ENCODE data around the gene RNF44.

RNF44 gene

DNA sequence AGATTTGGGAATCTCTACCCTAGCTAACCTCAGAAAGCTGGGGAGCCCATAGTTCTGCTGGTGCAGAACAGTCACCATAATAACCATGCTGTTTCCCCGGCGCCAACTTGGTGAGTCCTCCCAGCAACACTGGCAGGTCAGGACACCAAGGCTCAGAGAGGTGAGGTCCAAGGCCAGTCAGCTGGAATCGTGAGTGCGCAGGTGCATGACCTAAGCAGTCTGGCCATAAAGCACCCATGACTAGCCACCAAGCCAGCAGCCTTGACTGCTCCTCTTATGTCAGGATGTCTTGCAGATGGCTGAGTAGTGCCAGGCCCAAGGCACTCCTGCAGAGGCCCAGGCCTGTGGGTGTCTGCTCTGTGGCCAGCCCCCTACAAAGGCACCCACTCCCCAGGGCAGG lies 2.6 kb downstream of the RNF44 start:
- DNase-seq (ENCODE audit: low spot score), result no peak

DNA sequence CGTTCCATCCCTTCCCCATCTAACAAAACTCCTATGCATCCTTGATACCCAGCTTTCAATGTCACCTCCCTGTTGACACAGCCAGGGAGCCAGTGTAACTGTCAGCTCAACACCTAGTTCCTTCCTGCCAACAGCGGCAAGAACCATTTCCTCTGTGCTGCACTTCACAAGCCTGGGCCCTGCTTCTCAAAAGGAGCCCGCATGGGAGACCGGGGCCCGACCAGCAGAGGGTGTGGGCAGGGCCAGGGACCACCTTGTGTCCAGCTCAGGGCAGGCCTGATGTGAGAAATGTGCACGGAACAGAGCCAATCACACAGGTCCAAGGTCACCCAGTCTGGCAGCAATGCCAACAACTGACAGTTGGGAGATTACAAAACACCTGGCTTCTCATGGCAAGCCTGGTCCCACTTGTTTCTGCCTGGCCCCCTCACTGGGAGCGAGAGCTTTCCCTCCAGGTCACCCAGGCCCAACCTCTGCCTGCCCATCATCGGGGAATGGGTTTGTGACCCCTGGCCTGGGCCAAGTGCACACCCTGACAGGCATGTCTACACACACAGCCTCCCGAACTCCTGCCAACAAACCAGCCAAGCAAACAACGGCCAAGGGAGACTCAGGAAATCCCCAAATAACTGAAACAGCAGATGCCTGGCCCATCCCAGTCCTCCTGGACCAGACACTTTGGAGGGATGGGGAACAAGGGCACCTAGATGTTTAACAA lies 3.1 kb downstream of the RNF44 start:
- no peak for DNase-seq (ENCODE audit: low spot score)

DNA sequence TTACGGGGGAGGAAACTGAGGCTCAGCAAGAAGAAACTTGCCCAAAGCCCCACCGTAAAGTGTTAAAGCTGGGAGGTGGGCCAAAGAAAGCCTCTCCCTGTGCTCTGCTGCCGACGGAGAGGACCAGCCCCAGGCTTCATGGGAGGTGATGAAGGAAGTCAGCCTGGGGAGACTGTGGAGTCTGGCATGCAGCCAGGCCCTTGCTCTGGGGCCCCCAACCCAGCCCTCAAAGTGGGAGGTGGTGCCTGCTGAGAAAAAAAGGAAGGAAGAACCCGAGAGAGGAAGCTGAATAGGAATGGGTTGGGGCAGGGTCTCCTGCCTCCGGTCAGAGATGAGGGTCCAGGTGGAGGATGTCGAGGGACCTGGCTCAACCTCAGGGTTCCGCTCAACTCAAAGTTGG lies 3.8 kb downstream of the RNF44 start:
- DNase-seq (ENCODE audit: low spot score), result no peak

DNA sequence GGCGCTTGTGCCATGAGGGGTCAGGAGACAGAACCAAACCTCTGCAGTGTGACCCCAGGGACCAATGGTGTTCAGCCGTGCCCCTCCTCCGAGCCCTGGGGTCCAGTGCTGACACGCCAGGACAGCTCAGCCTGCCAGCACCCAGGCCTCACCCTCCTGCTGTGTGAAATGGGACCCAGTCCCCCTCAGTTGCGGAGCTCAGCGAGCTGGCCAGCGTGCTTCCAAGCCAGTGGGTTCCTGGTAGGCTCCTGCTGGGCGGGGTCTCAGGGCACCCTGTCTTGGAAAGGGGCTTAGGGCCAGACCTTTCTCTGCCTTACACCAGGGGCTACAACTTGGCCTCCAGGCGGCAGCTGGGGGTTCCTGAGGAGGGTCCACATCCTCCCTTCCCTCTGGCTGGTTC lies 4.4 kb downstream of the RNF44 start:
- no peak for DNase-seq (ENCODE audit: low spot score)

DNA sequence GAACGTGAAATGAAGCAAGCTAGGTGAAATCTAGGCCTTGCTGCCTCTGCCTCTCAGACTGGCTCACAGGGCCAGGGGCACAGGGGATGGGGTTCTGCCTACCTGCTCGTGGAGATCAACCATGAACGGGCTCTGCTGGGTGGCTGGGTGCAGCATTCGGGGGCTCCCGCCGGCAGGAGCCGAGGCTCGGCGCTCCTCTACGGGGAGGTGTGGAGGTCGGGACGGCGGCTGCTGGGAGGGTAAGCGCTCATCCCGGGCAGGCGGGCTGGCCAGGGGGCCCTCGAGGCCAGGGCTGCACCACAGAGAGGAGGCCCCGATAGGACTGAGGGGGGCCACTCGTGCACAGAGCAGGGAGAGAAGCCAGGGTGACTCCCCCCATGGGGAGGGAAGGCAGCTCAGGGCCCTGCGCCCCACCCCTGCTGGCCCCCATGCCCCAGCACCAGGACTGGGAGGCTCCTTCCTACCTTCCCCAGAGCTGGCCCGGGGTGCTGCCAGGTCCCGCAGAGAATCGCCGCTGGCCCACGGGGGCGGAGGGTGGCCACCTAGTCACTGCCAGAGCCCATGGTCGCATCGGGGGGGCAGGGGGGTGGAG lies 5.2 kb downstream of the RNF44 start:
- DNase-seq (ENCODE audit: low spot score), result no peak

DNA sequence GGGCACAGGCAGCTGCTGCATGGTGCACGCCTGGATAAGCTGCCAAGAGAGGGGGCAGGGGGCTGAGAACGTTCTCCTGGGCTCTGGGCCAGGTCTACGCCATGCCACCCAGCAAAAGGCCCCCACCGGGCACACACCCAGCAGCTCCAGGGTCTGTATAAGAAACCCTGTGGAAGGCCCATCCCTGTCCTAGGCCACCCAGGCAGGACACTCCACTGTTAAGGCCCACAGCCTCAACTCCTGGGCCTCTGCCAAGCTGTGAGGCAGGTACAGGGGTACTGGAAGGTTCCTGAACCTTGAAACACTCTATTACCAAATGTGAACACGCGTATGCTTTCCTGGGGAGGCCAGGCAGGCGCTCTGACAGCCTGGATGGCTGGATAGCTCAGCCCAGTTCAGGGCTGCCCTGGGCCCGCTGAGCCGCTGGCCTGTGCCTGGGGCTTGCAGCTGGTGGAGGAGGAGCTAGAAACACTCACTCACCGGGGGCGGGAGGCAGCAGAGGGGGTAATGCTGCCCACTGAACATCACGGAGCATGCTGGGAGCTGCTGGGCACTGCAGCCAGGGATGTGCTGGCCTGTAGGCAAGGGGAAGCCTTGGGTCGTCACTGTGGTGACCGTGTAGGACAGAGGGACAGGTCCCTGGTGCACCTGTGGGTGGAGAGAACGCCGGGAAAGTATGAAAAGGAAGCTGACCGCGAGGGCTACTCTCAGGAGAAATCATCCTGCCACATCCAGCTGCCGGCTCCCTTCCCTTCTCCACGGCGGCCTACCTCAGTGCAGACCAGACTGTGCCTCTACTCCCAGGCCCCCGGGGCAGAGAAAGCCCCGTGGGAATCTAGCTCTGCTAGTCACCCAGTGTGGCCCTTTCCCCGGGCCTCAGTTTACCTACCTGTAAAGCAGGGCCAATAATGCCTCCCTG lies 6.0 kb downstream of the RNF44 start:
- no peak for DNase-seq (ENCODE audit: low spot score)

DNA sequence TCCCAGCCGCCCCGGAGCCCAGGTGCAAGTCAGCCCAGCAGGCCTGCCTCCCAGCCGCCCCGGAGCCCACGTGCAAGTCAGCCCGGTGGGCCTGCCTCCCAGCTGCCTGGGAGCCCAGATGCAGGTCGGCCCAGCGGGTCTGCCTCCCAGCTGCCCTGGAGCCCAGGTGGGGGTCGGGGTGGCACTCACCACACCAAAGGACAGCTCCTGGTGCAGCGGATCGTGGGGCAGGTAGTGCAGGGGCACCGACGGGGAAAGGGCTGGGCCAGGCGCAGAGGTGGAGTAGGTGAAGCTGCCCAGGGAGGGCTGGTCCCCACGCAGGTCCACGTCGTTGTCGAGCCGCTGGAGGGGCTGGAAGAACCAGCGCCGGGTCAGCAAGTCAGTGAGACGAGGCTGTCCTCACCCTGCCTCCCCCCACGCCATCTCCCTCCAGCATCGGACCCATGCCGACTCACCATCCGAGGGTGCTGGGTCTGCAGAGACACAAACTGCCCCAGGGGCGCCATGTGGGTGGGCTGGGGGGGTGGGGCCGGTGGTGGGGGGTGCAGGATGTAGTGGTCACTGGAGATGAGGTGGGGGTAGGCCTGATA lies 6.7 kb downstream of the RNF44 start:
- DNase-seq (ENCODE audit: low spot score), result no peak

DNA sequence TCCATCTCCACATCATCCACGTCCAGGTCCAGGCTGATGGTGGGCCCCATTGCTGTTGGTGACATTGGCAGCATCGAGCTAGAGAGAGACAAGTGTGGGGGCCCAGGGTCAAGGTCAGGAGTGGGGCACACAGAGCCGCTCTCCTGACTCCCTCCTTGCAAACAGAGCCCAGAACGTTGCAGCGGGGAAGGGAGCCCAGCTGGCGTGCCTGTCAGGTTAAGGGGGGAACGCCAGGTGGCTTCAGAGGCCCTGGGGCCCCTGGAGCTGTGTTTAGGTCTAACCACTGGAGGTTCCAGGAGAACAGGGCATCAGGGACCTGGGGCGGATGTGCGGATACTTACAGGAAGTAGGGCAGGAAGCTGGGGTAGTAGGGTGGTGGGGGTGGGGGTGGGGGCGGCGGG lies 7.5 kb downstream of the RNF44 start:
- no peak for DNase-seq (ENCODE audit: low spot score)

DNA sequence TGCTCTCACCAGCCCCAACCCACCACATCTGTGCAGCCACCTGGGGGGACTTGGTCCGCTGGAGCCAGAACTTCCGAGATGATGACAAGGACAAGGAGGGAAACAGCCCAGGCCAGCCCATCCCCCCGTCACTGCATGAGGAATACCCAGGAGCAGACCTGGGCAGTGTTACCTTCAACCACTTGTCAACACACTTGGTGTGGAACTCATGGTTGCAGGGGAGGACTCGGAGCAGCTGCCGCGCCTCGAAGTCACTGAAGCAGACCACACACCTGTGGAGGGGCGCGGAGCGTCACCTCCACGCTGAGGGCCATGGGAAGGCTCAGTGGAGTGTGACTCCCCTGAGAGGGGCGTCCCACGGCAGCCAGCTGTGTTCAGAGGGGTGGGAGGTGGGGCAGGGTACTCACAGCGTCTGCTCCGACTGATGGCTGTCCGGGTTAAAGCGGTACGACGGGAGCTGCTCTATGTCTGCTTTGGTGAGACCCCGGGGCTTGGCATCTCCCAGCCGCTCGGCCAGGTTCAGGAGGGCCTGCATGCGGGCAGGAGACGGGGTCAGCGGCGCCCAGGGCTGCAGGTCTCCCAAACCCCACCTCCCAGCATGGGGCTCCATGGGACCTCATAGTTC lies 8.0 kb downstream of the RNF44 start:
- DNase-seq (ENCODE audit: low spot score), result no peak

DNA sequence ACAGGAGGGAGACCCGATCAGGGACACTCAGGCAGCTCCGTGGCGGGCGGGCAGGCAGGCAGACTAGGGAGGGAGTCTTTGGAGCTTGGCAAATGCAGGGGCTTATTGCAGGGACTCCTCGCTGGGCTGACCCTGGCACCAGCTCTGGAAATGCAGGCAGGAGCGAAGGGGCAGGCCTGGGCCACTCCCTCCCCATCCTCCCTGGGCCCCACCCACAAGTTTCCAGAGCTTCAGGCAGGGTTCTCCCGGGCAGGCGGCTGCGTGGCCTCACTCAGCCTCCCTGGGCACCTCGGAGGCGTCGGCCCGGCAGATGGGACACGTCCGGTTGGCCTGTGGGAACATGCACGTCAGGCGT lies 8.5 kb downstream of the RNF44 start:
- DNase-seq (ENCODE audit: low spot score), result no peak

DNA sequence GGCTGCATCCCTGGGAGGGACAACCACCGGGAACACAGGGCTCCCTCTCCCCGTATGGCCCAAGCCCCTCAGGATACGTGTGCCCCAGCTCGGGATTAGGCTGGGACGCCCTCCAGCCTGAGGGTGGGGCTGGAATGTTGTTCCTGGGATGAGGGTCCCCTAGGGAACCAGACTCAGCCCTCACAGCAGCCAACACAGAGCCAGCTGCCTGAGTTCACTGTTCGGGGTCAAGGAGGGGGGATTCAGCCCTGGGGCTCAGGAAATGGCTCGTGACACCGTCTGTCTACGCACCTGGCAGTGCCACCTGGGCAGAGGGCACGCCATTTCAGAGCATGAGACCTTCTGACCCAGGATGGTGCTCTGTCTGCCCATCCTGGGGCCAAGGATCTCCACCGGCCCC lies 8.9 kb downstream of the RNF44 start:
- DNase-seq (ENCODE audit: low spot score), result no peak

DNA sequence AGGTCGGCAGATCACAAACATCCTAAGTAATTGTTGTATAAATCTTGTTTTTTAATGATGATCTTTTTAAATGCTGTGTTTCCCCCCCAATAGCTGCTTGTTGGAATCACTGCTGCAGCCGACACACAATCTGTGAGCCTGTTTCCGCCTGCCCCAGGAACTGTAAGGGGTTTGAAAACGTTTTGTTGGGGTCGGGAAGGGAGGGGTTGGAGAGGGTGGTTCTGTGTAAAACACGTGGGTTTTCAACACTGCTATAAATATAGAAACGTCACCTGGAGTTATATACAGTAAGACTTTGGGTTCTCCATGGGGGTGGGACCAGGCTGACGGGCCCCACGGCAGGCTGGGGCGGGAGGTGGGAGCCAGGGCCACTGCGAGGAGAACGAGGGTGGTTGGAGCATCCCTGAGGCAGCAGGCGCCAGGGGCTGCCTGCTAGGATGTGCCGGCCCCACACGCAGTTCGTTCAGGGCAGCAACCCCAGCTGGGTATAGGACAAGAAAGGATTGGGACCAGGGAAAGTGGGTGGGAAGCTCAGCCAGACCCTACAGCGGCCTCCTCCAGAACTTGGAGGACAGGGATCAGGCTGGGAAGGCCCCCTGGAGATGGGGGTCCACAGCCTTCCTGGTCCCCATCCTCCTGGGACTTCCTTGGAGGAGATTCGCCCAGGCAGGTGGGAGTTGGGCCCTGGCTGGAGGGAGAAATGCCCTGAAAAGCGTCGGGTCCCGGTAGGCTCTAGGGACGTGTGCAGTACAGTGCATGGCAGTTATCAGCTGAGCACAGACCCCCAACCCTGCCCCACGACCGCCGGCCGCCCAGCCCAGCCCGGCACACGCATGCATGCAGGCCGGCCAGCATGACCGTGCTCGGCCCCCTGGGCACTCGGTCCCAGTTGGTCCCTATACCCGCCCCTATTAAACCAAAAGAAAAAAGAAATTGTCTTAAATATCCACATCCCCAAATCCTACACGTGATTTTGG lies 9.7 kb downstream of the RNF44 start:
- DNase-seq (ENCODE audit: low spot score), result no peak

DNA sequence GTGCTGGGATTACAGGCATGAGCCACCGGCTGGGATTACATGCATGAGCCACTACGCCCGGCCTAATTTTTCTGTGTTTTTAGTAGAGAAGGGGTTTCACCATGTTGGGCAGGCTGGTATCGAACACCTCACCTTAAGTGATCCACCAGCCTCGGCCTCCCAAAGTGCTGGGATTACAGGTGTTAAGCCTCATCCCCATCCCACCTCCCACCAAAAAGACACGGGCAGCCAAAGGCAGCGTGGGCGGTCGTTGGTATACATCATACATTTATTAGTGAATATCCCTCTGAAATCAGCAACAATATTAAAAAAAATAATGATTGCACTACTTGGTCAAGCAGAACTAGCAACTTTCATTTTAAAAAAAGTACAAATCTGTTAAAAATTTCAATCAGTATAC lies 10.7 kb downstream of the RNF44 start:
- no peak for DNase-seq (ENCODE audit: low spot score)

DNA sequence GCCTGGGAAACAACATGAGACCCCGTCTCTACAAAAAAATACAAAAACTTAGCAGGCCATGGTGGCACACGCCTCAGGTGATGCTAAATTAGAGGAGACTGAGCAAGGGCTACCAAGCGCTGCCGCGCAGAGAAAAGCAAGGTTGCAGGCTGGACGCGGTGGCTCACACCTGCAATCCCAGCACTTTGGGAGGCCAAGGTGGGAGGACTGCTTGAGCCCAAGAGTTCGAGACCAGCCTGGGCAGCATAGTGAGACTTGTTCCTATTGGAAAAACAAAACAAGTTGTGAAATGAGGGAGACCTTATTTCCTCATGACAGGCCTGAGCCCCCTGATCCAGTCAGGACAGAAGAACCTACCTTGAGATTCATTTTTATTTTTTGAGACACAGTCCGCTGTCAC lies 11.5 kb downstream of the RNF44 start:
- no peak for DNase-seq (ENCODE audit: low spot score)

DNA sequence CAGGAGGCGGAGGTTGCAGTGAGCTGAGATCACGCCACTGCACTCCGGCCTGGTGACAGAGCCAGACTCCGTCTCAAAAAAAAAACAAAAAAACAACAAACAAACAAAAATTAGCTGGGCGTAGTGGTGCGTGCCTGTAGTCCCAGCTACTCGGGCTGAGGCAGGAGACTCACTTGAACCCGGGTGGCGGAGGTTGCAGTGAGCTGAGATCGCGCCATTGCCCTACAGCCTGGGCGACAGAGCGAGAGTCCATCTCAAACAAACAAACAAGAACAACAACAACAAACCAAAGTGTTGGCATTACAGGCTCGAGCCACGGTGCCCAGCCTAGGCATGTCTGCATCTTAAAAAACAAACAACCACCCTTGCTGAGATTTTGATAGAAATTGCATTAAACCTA lies 12.2 kb downstream of the RNF44 start:
- DNase-seq (ENCODE audit: low spot score), result no peak

DNA sequence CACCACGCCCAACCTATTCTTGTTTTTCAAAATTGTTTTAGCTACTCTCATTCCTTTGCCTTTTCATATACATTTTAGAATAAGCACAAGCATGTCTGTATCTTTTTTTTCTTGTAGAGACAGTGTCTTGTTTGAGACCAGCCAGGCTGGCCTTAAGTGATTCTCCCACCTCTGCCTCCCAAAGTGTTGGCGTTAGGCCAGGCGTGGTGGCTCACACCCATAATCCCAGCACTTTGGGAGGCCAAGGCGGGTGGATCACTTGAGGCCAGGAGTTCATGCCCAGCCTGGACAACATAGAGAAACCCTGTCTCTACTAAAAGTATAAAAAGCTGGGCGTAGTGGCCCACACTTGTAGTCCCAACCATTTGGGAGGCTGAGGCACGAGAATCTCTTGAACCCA lies 13.1 kb downstream of the RNF44 start:
- DNase-seq (ENCODE audit: low spot score), result no peak

DNA sequence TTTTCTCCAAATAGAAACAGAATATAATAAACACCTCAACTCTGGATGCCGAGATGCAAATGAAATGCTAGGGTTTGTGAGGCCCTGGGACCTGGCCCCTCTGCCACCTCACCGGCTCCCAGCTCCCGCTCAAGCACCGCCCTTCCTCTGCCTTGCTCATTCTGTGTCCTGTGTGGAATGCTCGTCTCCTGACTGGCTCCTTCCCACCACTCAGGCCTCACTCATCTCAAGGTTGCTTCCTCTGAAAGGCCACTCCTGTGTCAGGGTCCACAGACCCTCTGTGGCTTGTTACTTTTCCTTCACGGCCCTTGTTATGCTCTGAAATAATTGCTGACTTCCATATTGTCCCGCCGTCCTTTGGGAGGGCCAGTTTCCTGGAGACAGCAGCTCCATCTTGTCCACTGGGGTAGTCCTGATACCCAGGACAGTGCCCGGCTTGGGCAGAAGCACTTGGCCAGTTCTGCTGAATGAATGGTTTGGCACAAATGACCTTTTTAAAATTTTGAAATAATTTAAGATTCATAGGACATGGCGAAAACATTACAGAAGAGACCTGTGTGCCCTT lies 15.4 kb downstream of the RNF44 start:
- no peak for DNase-seq (ENCODE audit: low spot score)

DNA sequence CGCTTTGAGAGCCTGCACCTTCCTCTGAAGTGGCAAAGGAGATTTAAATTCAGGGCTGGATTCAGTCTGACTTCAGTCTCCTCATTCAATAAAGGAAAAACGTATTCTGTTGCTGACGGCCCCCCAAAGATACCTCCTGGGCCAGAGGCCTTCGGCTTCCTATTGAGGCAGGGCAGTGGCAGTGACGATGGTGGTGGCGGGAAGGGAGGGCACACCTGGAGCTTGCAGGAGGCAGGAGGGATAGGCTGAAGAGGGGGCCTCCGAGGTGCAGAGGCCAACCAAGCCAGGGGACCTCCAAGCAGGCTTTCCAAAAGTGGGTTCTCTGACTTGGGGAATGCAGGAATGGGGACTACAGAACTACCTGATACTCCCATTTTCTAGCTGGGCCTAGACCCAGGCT lies 15.9 kb downstream of the RNF44 start:
- no peak for DNase-seq (ENCODE audit: low spot score)

DNA sequence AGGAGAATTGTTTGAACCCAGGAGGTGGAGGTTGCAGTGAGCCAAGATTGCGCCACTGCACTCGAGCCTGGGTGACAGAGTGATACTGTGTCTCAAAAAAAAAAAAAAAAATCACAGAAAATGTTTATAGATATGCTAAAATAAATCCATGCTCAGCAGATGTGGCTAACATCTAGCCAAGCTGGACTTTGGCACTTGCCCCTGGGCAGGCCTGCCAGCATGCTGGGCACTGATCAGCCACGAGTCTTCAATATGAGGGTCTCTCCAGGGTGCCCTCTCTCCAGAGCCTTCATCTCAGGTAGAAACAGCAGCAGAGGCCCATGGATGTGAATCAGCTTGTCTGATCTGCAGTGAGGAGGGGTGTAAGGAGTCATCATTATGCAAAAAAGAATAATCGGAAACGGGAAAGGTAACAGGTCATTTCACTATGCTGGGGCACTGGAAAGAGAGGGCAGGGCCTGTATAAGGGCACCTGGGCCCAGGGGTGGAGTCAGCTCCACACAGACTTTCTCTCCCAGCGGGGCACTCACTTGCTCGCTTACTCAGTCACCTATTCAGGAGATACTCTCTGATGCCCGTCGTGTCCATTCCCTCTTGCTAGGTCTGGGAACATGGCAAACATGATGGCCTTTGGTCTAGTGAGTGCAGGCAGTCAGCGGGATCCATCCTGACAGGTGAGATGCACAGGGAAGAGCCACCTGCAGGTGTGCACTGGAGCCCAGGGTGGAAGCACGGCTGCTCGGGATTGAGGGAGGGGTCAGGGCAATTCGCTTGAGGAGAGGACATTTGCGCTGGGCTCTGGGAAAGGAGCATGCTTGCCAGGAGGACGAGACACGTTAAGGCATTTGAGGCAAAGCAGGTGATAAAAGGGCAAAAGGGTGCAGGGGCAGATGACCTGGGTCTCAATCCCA lies 17.1 kb downstream of the RNF44 start:
- DNase-seq (ENCODE audit: low spot score), result no peak

All from COLO829 (cell line).